NCI-H524 treated with DMSO at 0.1 percent for 48 hours (cell line): ENCODE results near the gene TAF11.
"Not testable (repeated sequence)": the region's sequence is repeated elsewhere in the genome, so short reads cannot be mapped to it uniquely, and the experiment has no call there.

ENCODE experiments used
- DNase-seq: peaks from one replicate; lab custom pipeline; 2025; lab: John Stamatoyannopoulos, UW

The TAF11 gene

DNA sequence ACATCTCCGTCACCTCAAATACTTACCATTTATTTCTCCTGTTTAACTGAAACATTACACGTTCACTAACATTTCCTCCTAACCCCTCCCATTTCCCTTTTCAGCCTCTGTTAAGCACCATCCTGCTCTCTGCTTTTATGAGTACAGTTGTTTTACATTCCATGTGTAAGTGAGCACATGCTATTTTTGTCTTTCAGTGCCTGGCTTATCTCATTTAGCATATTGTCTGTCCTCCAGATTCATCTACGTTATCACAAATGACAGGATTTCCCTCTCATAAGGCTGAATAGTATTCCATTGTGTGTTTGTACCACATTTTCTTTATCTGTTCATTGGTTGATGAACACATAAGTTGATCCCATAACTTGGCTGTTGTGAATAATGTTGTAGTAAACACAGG, 22.7 kb downstream of the TAF11 start:
- DNase-seq = no peak

DNA sequence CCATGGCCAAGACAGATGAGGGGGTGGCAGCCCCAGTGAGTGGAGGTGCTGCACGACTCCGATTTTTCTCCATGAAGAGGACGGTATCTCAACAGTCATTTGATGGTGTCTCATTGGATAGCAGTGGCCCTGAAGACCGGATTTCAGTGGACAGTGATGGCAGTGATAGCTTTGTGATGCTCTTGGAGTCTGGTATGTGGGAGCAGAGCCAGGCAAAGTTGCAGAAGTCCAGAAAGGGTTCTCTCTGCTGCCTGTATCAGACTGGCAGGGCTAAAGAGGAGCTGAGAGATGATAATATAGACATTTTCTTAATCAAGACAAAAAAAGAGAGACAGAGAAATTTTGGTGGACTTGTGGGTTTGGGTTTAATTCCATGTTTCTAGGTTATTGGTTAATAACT, 23.8 kb downstream of the TAF11 start:
- DNase-seq = no peak

DNA sequence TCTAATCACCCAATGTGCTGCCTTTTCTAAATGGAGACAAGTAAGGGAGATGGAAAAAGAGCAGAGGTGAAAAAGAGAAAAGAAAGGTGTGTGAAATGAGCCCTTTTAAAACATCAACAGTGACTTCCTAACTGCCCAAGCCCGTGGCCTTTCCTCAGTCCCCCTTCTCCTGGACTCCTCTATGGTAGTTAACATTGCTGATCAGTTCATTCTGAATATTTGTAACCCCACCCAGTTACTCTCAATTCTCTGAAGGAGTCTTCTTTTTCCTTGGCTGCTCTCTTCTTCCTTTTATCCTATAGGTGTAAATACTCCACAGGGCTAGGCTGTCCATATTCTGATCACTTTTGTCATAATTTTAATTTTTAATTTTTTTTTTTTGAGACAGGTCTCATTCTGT, 27.1 kb downstream of the TAF11 start:
- no peak for DNase-seq

DNA sequence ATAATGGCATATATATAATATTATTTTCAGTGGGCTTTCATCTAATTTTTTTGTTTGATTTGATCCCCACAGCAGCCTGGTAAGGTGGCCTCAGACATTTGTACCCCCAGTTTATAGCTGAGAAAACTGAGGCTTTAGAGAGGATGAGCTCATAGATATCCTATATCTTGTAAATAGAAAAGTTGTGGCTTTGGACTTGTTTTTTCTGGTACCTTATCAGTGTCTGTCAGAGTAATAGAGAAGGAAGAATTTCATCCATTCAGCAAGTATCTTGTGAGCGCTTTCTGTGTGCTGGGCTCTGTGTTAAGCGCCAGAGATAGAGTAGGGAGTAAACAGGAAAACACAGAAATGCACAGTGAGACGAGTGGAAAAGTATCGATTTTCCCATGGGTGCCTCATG, 27.9 kb downstream of the TAF11 start:
- DNase-seq = no peak

DNA sequence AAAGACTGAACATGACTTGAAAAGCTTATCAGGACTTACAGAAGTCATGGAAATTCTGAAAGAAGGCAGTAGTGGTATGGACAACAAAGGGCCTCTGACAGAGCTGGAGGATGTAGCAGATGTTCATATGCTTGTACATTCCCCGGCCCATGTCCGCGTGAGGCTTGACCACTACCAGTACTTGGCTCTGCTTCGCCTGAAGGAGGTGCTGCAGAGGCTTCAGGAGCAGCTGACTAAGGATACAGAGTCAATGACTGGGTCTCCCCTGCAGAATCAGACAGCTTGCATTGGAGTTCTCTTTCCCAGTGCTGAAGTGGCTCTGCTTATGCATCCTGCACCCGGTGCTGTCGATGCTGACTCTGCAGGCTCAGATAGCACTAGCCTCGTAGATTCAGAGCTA, 29.2 kb downstream of the TAF11 start:
- DNase-seq = no peak

DNA sequence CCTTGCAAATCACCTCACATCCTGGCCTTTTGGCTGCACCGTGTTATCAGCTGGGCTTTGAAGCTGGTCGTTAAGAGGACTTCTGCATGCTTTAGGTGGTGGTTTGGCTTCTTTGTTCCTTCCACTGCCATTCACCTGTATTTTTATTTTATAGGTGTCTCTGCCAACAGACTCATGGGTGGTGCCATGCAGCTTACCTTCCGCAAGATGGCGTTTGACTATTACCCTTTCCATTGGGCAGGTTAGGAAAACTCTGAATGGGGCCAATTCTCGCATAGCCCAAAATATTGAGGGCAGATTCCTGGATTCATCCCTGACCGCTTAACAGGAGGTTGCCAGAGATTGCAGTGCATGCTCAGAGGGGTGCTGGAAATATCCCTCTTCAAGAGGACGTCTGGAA, 32.4 kb downstream of the TAF11 start:
- DNase-seq = no peak

DNA sequence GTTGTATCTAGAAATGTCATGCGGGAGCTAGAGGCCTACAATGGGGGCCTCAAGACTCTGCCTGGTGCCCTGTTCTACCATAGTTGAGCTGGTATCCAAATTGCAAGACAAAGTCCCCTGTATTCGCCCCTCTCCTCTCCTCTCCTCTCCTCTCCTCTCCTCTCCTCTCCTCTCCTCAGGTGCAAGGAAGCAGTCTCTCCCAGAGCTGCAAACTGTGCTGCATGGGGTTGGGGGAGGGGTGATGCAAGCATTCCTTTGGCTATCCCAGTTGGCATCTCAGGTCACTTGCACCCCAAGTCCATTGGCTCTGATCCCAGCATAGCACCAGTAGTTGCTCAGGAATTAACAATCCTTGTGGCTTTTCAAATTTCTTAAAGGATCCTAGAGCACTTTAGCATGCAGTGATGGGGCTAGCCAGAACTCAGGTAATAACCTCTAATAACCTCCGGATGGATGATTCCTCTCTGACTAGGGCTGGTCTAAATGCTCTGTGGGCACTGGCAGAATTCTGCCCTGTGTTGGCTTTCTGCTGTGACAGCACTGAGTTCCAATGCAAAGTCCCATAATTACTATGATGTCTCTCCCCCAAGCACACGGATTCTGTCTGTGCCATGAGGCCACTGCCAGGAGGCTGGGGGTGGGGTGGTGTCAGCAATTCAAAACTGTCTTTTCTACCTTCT, 35.3 kb downstream of the TAF11 start:
- no peak for DNase-seq

DNA sequence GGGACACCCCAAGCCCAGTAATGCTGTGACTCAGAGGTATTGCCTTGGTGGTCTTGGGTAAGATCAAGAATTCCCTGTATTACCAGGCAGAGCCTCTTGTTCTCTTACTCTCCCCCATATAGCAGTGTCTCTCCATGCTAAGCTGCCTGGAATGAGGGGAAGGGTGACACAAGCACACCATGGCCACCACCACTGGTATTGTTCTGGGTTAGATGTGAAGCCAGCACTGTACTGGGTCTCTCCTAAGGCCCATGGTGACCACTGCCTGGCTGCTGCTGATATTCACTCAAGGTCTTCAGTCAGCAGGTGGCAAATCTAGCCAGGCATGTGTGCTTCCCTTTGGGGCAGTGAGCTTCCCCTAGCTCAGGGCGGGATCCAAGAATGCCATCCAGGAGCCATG, 36.5 kb downstream of the TAF11 start:
- DNase-seq = no peak

DNA sequence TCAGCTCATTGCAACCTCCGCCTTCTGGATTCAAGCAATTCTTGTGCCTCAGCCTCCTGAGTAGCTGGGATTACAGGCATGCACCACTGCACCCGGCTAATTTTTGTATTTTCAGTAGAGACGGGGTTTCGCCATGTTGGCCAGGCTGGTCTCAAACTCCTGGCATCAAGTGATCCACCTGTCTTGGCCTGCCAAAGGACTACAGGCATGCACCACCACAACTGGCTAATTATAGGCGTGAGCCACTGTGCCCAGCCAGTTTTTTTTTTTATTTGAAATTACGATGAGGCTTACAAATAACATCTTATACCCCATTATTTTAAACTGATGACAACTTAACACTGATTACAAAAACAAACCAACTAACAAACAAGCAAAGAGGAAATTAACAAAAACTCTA, 38.8 kb downstream of the TAF11 start:
- not testable (repeated sequence) for DNase-seq

DNA sequence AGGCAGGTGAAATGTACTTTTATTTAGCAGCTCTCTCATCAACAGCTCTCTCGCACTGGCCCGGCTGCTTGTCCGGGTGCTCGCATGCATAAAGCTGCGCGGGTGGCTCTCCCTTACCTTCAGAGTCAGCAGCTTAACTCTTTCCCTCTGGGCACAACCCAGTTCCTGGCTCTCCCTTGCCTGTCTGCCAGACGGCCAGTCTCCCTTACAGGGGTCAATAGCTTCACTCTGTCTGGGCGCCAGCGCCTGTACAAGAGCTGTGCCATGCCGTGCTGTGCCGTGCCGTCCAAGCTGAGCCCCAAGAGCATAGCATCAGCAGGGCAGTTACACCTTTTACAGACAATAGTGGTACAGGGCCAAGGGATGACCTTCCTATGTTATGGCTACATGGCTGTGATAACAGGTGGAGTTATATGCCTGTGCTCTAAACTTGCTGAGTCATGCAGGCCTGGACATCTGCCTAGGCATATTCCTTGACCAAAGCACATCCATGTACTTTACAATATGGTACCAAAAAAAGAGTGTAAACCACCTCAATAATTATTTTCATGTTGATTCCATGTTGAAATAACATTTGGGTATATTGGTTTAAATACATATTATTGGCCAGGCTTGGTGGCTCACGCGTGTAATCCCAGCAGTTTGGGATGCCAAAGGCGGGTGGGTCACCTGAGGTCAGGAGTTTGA, 48.0 kb downstream of the TAF11 start:
- DNase-seq = no peak

DNA sequence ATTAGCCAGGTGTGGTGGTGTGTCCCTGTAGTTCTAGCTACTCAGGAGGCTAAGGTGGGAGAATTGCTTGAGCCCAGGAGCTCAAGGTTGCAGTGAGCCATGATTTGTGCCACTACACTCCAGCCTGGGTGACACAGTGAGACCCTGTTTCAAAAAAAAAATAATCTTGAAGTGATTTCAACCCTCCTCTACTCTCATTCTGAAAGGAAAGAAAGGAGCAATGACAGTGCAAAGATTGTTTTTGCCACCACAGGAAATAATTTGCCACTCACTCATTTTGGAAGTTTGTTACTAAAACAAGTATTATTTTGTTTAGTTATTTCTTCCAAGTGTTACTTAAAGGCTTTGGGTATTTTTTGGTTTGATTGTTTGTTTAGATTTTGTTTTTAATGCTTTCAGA, 50.3 kb downstream of the TAF11 start:
- no peak for DNase-seq

DNA sequence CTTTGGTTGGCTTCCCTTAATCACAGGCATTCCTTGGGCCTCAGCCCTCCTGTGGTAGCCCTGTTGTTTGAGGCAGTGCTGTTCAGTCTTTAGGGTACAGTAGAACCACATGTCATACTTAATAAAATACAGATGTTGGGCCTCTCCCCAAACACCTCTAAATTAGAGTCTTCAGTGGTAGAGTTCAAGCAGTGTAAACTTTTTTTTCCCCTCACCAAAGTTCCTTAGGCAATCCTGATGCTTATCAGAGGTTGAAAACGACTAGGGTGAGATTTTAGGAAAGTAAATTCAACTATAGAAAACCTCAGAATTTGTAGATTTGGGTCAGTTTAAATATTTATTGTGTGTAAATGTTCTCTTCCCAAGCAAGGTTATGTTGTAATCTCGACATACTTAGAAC, 51.4 kb downstream of the TAF11 start:
- no peak for DNase-seq

DNA sequence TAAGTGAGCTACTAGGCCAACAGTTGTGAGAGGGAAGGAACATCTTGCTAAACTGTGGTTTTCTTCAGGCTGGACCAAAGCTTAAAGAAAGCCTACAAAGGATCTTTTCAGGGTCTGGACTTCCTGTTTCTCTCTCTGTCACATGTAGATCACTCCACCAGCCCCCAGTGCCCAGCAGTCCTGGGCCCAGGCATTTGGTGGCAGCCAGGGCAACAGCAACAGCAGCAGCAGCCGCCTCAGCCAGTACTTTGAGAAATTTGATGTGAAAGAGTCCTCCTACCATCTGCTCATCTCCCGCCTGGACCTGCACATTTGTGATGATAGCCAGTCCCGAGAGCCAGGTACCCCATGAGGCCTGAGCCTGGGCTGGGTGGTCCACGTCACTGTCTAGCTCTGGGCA, 51.8 kb downstream of the TAF11 start:
- DNase-seq = no peak

DNA sequence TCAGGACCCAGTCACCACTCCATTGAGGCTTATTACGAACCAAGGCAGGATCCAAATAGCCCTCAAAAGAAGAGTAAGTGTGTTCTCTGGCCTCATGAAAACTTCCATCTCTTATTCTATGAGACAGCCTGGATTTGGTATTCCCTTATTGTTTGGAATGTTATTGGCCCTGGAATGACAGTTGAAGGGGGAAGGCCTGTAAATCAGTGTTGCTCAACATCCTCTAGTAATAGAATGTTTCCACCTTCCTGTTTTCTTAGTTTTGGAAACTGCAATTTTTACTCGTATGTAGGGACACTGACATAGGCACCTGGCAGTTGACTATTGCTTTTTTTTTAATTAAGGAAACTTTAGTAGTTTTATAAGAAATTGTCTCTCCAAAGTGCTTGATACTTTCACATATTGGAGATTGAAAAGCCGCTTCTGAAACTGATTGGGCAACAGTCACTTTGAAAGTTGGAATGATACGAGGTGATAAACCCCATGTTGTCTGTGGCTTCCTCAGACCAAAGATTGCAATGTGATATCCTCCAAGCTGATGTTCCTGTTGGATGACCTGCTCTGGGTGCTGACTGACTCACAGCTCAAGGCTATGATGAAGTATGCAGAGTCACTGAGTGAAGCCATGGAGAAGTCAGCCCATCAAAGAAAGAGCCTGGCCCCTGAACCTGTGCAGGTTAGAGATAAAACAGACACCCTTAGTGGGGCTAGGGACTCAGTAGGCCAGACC, 52.9 kb downstream of the TAF11 start:
- DNase-seq = no peak

DNA sequence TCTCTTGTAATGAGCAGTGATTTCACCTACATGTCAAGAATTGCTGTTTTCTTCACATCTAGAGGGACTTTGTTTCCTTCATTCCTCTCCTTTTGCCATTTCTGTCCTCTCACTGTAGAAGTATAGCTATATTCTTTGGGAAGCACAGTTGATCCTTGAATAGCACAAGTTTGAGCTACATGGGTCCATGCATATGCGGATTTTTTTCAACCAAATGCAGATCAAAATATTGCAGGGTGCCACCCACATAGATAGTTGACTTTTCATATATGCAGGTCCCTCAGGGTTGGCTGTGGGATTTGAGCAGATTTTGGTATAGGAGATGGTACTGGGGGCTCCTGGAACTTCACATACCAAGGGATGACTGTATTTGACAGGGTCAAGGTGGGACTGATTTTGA, 54.9 kb downstream of the TAF11 start:
- DNase-seq = no peak

DNA sequence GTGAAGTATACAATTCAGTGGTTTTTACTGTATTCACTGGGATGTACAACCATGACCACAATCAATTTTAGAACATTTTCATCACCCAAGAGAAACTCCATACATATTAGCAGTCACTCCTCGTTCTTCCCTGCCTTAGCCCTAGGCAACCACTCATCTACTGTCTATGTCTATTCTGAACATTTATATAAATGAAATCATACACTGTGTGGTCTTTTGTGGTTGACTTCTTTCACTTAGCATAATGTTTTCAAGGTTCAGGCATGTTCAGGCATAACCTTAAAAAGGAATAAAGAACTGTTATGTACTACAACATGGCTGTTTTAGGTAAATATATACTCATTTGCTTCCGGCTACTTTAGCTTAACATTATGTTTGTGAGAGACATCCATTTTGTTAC, 58.7 kb downstream of the TAF11 start:
- DNase-seq = no peak
